Endothelial cell of umbilical vein (primary cell): Measurements from ENCODE around the gene PARP1.

ENCODE experiments used
- POLR2A ChIP-seq: IDR thresholded peaks from 2 replicates; pipeline ENCODE4 v1.6.1; 2012; ENCODE audit warnings: low read depth, mild to moderate bottlenecking, control low read depth, low read length
- POLR2AphosphoS5 ChIP-seq: IDR thresholded peaks from 2 replicates; pipeline ENCODE4 v1.6.1; 2012; ENCODE audit warnings: low read depth, mild to moderate bottlenecking, control low read depth, low read length, moderate library complexity; ENCODE audit not compliant: insufficient read depth
- TF ChIP-seq, protein P1 (sequence below), 2 donors: IDR thresholded peaks; 1 replicate in 1 of 2; 2 replicates in 1 of 2; pipeline ENCODE4 v1.5.1; 2011; ENCODE audit warnings: low read length in 2 of 2, mild to moderate bottlenecking in 2 of 2, moderate library complexity in 2 of 2, control low read depth in 1 of 2, inconsistent platforms in 1 of 2, low read depth in 1 of 2; ENCODE audit not compliant: insufficient read depth in 1 of 2; ENCODE audit errors: extremely low read depth in 1 of 2

DNA sequence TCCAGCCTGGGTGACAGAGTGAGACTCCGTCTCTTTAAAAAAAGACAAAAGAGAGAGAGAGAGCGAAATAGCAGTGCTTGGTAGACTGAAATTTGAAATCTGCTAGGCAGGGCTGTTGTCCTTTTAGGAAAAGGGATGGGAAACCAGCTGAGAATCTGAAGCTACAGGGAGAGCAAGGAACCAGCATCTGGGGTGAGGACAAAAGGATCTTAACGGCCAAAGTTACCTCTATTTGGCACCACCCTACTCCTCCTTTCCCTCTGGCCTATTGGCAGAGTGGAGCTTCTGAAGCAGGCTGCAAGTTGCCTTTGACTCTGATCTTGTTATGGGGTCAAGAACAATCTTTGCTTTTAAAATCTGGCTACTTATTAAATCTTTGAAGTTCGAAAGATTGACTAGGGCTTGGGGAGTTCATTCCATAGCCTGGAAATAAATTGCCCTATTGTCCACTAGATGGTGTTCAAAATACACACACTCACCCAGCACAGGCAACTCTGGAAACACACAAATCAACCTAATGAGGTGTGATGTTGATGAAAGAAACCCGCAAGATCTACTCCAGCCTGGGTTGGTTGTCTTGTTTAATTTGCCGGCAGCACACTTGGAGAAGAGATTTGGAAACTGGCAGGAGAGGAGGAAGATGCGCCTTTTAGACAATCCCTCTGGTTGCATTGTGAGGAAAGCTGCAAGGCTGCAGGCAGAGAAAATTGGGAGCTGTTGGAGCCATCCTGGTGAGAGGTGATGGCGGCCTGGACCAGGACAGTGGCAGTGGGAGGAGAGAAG lies 16.5 kb upstream of the PARP1 start:
- no peak for TF ChIP-seq POLR2A
- TF ChIP-seq, protein P1, sequence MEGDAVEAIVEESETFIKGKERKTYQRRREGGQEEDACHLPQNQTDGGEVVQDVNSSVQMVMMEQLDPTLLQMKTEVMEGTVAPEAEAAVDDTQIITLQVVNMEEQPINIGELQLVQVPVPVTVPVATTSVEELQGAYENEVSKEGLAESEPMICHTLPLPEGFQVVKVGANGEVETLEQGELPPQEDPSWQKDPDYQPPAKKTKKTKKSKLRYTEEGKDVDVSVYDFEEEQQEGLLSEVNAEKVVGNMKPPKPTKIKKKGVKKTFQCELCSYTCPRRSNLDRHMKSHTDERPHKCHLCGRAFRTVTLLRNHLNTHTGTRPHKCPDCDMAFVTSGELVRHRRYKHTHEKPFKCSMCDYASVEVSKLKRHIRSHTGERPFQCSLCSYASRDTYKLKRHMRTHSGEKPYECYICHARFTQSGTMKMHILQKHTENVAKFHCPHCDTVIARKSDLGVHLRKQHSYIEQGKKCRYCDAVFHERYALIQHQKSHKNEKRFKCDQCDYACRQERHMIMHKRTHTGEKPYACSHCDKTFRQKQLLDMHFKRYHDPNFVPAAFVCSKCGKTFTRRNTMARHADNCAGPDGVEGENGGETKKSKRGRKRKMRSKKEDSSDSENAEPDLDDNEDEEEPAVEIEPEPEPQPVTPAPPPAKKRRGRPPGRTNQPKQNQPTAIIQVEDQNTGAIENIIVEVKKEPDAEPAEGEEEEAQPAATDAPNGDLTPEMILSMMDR (IDR thresholded peaks at IDR 0.05; ENCODE audit: extremely low read depth in 1 of 2, insufficient read depth in 1 of 2, low read depth in 1 of 2, low read length in 2 of 2), result peak; percentile 24 to 32
- no peak for TF ChIP-seq POLR2AphosphoS5
